Activated naive CD8-positive, alpha-beta T cell treated with anti-CD3 and anti-CD28 coated beads, Interleukin-2, amount 10 ng/mL, durations not matched to agents 7 days and 5 days (primary cell): ENCODE measurements around the gene DRAM1. TPM values are rescaled to one million over a fixed set of nuclear protein-coding genes. Genes with fewer than 3 reads are reported as not detected.

Source experiments
- ATAC-seq: fragments of 150-1000 bp; cut with Tn5 transposase; one replicate; pipeline ENCODE4 v1.10.0; 2021; ENCODE audit warnings: low read depth, moderate library complexity
- POLR2A ChIA-PET: fragments of 350-600 bp; sonication (Branson Sonifier 250); formaldehyde crosslinking; loops from one replicate; lab custom pipeline; 2021; ENCODE audit warnings: antibody characterized with exemption; lab: Charles Lee
- DNase-seq: peaks from one replicate; pipeline ENCODE4 v3.0.0; 2021
- H3K27ac Mint-ChIP-seq: one replicate; pipeline ENCODE4 v1.8.0; 2022; ENCODE audit warnings: mild to moderate bottlenecking, mixed read lengths
- H3K27me3 Mint-ChIP-seq: one replicate; pipeline ENCODE4 v1.8.0; 2022; ENCODE audit warnings: mild to moderate bottlenecking, moderate library complexity, mixed read lengths
- H3K36me3 Mint-ChIP-seq: one replicate; pipeline ENCODE4 v1.8.0; 2021; ENCODE audit warnings: mild to moderate bottlenecking, mixed read lengths
- H3K4me1 Mint-ChIP-seq: one replicate; pipeline ENCODE4 v1.8.0; 2021; ENCODE audit warnings: mixed read lengths
- H3K4me3 Mint-ChIP-seq: one replicate; pipeline ENCODE4 v1.8.0; 2022; ENCODE audit warnings: mild to moderate bottlenecking, moderate library complexity, mixed read lengths
- H3K9me3 Mint-ChIP-seq: one replicate; pipeline ENCODE4 v1.8.0; 2021; ENCODE audit warnings: mixed read lengths
- total RNA-seq, 2 experiments: library from RNA; stranded (reverse); gene quantifications; one replicate each; pipeline ENCODE4 v1.2.3, GENCODE V29; 2021

The DRAM1 gene, protein sequence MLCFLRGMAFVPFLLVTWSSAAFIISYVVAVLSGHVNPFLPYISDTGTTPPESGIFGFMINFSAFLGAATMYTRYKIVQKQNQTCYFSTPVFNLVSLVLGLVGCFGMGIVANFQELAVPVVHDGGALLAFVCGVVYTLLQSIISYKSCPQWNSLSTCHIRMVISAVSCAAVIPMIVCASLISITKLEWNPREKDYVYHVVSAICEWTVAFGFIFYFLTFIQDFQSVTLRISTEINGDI
- 1 to 10 TPM; 2.3 to 4.1 TPM for total RNA-seq

DNA sequence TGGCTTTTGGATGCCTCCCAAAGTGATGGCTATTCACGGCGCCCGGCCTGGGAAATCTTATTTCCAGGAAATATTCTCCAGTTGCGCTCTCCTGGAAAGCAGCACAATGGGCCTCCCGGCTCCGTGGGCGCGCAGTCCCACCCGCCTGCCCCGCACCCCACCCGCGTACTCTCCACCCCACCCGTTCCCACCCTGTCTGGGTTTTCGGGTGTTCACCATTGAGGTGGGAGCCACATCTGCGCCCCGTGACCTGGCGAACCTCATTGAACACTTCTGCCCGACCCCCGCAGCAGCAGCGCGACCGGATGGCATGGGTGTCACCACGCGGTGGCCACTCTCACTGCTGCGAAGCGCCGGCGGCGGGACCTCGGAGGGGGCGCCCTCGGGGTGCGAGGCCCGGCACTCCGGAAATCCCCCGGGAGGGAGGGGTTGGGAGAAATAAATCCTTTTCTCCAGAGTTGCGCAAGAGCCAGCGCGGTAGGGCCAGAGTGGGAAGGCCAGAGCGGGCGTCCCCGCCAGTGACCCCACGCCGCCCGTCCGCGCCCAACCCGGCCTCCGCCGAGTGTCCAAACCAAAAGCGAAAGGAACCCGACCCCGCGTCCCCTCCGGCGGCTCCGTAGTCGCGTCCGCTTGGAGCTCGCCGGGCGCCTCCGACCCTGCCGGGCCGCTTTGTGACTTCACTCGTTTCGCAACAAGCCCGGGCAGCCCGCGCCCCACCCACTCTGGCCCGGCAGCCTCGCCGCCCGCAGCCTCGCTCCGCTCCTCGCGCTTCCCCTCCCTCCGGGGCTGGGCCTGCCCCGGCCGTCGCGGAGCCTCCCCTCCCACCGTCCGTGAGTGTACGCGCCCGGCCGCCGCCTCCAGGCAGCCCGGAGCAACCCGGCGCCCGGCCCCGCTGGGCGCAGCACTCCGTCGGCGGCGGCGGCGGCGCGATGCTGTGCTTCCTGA lies at the start of gene DRAM1:
TSS of gene DRAM1 (plus strand) at position 720 of the 945 bp plus-strand sequence. CDS start at position 930, 210 bp downstream.
- peak within 1 kb of the TSS; percentile 88 for H3K27ac Mint-ChIP-seq
- ATAC-seq, result peak; percentile 89

DNA sequence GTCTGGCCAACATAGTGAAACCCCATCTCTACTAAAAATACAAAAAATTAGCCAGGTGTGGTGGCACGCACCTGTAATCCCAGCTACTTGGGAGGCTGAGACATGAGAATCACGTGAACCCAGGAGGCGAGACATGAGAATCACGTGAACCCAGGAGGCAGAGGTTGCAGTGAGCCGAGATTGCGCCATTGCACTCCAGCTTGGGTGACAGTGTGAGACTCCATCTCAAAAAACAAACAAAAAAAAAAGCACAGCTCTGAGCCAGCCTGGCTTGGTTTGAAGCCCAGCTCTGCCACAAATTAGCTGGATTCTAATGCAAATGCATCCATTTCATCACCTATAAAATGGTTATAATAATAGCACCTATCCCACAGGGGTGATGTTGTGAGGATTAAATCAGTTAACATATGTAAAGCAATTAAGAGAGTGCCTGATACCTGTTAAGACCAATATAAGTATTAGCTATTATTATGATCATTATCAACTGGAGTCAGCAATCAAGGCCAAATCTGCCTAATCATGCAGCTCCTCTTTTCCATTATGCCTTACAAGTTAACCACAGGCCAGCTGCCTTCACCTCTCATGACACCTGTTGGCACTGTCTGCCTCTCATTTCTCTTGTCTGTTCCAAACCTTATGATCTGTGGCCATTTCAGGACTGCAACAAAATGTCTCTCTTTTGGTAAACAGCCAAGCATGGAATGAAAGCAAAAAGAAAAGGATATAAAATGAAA lies 48.8 kb upstream of the DRAM1 start:
- POLR2A ChIA-PET, result interaction anchor here (0.6 to 6.5 kb wide), 5 partner anchors 10 to 54 kb away, joined by 3 to 85 read pairs (median 5); no protein-coding TSS in a partner anchor
- ATAC-seq (no peak), DNase-seq (no peak)
- no peaks in the 10 kb centered on the region for H3K27me3 Mint-ChIP-seq
- peaks cover 50% of the 10 kb centered on the region for H3K4me1 Mint-ChIP-seq
- H3K36me3 Mint-ChIP-seq, result peaks cover 13% of the 10 kb centered on the region
- peak overlapping the region; percentile 97 for H3K27ac Mint-ChIP-seq
- H3K4me3 Mint-ChIP-seq, result peak overlapping the region; percentile 100
- no peaks in the 10 kb centered on the region for H3K9me3 Mint-ChIP-seq

More for the DNA sequence above, at the start of gene DRAM1:
- peak; percentile 82 for DNase-seq
- H3K4me3 Mint-ChIP-seq, result peak within 1 kb of the TSS; percentile 89
- peaks cover 4% of the 10 kb centered on the region for H3K36me3 Mint-ChIP-seq
- H3K27me3 Mint-ChIP-seq, result no peaks in the 10 kb centered on the region
- POLR2A ChIA-PET, result interaction anchor here (0.6 to 1.2 kb wide), 3 partner anchors 18 to 242 kb away, joined by 3 to 4 read pairs (median 3); partner anchors contain the start of genes NUP37 and PARPBP
- H3K4me1 Mint-ChIP-seq, result peaks cover 10% of the 10 kb centered on the region
- H3K9me3 Mint-ChIP-seq, result no peaks in the 10 kb centered on the region

DNA sequence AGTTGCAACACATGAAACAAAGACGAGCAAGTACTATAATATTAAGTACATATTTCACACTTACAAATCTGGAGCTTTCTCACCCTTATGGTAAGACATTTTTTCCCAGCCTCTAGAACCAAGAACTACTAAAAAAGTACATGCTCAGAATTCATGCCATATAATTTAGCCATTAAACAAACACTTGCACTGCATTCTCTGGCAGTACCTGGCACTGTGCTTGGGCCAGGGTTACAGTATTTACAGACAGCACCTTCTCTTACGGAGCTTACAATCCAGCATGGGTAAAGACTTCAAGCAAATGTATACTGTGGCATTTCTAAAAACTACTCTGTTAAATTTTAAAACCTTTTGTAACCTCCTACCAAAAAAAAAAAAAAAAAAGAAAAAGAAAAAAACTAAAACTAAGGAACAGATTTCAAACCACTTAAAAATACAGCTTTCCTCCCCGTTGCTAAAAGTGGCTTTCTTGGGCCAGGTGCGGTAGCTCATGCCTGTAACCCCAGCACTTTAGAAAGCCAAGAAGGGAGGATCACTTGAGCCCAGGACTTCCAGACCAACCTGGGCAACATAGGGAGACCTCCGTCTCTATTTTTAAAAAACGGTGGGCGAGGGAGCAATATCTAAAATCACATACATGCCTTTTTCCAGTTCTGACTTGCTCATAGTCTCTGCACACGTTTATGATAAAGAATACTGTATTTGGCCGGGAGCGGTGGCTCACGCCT lies 47.6 kb upstream of the DRAM1 start:
- Mint-ChIP-seq H3K9me3 (no peaks in the 10 kb centered on the region), H3K27me3 (no peaks in the 10 kb centered on the region), H3K27ac (peak overlapping the region; percentile 97), H3K36me3 (peaks cover 13% of the 10 kb centered on the region), H3K4me3 (peak overlapping the region; percentile 100), H3K4me1 (peaks cover 46% of the 10 kb centered on the region)
- DNase-seq (no peak), ATAC-seq (no peak)
- POLR2A ChIA-PET, result interaction anchor here (0.6 to 6.5 kb wide), 9 partner anchors 9 to 78 kb away, joined by 3 to 85 read pairs (median 5); no protein-coding TSS in a partner anchor

DNA sequence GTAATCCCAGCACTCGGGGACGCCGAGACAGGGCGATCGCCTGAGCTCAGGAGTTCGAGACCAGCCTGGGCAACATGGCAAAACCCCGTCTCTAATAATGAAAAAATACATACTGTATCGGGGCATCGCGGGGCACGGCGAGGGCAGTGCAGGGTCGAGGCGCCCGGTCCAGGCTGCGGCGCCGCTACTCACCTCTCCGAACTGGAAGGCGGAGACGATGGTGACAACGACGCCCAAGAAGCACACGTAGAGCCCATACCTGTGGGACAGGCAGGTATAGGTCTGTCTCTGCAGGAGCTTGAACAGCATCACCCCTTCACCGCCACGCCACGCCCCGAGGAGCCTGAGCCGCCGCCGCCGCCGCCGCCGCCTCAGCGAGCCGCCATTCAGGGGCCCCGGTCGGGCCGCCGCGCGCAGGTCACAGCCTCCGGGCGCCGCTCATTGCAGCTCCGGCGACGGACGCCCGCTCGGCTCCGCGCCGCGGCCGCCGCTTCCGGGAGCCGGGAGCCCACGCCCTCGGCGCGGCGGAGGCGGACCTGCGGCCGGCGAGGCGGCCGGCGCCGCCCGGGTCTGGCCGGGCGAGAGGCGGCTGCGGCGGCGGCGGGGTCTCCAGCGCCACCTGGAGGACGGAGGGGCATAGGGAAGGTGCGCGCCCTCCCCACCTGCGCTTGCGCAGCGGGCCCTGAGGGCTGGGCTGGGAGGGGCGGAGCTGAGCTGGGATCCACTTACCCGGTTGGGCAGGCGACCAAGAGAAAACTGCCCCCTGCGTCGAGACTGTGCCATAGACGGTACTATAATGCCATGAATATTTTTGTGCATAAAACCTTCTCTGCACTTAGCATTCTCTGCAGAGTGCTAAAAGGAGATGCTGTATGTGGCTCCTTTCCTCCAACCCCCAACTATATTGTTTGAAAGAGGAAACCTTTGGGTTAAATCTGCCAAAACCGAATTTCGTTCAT lies 46.7 kb upstream of the DRAM1 start, which contains the start of gene GNPTAB:
TSS of gene GNPTAB (minus strand) at position 593 of the 959 bp plus-strand sequence. CDS start at position 309, 284 bp downstream.
- ATAC-seq (peak; percentile 95), DNase-seq (peak; percentile 97)
- Mint-ChIP-seq H3K9me3 (no peaks in the 10 kb centered on the region), H3K4me3 (peak within 1 kb of the TSS; percentile 100), H3K36me3 (peaks cover 13% of the 10 kb centered on the region), H3K27ac (peak within 1 kb of the TSS; percentile 97), H3K4me1 (peaks cover 38% of the 10 kb centered on the region), H3K27me3 (no peaks in the 10 kb centered on the region)
- POLR2A ChIA-PET, result interaction anchor here (0.6 to 6.5 kb wide), 7 partner anchors 10 to 79 kb away, joined by 3 to 85 read pairs (median 5); no protein-coding TSS in a partner anchor

DNA sequence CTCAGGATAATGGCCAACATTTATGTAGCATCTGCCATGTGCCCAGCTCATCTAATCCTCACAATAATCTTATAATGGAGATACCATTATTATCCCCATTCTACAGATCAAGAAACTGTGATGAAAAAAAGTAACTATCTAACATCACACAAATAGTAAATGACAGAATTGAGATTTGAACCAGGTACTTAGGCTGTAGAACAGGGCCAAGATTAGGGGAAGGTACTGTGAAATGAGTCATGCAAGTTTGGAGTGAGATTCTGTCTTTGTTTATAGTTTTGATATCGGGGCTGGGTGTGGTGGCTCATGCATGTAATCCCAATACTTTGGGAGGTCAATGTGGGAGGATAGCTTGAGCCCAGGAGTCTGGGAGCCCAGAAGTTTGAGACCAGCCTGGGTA lies 45.4 kb upstream of the DRAM1 start:
- ATAC-seq (no peak), DNase-seq (no peak)
- Mint-ChIP-seq H3K27me3 (no peaks in the 10 kb centered on the region), H3K4me1 (peaks cover 29% of the 10 kb centered on the region), H3K4me3 (no peak overlapping the region), H3K36me3 (peaks cover 13% of the 10 kb centered on the region), H3K27ac (peak overlapping the region; percentile 25), H3K9me3 (no peaks in the 10 kb centered on the region)
- POLR2A ChIA-PET, result no interaction called here

DNA sequence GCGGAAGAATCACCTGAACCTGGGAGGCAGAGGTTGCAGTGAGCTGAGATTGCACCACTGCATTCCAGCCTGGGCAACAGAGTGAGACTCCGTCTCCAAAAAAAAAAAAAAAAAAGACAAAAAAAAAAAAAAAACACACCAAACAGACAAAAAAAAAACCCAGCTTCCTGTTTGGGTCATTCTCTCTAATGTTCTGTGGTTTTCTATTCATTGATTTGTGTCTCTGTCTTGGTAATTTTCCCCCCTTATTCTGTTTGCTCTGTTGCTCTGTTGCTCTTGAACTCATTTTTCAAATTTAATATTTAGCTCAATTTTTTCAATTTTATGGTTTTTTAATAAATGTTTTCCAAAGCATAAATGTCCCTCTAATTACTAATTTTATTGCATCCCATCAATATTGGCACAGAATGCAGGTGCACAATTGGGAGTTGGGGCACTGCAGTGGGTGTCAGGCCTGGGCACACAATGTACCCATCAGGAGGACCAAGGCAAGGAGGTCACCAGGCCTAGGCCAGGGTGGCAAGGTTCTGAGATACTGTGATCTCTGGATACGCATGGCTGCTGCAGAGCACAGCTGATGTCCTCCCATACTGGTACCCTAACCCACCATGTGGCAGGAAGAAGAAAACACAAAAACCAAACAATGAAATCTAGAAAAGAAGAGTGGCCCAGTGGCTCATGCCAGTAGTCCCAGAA lies 38.6 kb upstream of the DRAM1 start:
- no peaks in the 10 kb centered on the region for H3K36me3 Mint-ChIP-seq
- H3K4me1 Mint-ChIP-seq, result peaks cover 12% of the 10 kb centered on the region
- no peaks in the 10 kb centered on the region for H3K9me3 Mint-ChIP-seq
- peaks cover 5% of the 10 kb centered on the region for H3K27me3 Mint-ChIP-seq
- peak overlapping the region; percentile 84 for H3K27ac Mint-ChIP-seq
- POLR2A ChIA-PET, result interaction anchor here (0.6 to 1.1 kb wide), 6 partner anchors 10 to 67 kb away, joined by 3 to 8 read pairs (median 4); partner anchors contain the start of gene DRAM1
- no peak for DNase-seq
- H3K4me3 Mint-ChIP-seq, result peak overlapping the region; percentile 68
- ATAC-seq, result peak; percentile 68

DNA sequence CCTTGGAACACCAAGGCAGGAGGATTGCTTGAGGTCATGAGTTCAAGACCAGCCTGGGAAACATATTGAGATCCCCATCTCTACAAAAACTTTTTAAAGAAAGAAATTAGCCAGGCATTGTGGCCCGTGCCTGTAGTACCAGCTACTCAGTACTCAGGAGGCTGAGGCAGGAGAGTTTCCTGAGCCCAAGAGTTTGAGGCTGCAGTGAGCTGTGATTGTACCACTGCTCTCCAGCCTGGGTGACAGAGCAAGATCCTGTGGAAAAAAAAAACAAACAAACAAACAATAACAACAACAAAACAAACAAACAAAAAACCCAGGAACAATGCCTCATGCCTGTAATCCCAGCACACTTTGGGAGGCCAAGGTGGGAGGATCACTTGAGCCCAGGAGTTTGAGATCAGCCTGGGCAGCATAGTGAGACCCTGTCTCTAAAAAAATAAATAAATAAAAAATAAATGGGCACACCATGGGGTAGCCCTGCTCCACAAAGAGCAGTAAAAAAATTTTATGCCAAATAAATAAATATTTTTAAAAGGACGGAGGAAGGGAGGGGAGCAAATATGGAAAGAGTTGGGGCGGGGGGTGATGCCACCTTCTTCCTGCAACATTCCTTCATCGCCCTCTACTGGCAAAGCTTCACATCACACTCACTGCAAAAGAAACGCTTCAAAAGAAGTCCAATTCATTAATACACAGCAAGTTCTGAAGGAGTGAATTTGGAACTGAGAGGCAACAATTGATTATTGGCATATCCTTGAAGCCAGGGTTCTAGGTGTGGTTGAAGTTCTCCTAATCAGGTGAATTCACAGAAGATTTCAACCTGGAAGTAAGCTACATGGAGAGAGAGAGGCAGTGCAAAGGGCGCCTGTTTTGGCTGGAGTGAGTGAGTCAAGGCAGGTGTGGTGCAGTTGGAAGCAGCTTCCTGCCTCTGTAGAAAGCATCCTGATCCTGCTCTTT lies 37.8 kb upstream of the DRAM1 start:
- Mint-ChIP-seq H3K4me3 (peak overlapping the region; percentile 68), H3K27ac (peak overlapping the region; percentile 84)
- peak; percentile 32 for ATAC-seq

DNA sequence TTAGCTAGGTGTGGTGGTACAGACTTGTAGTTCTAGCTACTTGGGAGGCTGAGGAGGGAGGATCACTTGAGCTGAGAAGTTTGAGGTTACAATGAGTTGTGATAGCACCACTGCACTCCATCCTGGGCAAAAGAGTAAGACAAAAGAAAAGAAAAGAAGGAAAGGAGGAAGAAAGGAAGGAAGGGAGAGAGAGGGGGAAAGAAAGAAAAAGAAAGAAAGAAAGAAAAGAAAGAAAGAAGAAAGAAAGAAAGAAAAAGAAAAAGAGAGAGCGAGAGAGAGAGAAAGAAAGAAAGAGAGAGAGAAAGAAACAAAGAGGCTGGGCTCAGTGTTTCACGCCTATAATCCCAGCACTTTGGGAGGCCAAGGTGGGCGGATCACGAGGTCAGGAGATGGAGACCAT lies 36.3 kb upstream of the DRAM1 start:
- no peaks in the 10 kb centered on the region for H3K9me3 Mint-ChIP-seq
- DNase-seq (no peak), ATAC-seq (no peak)
- POLR2A ChIA-PET, result interaction anchor here (2.2 kb wide), 1 partner anchor 11 kb away, joined by 7 read pairs; the partner anchor contains the start of gene GNPTAB
- H3K27ac Mint-ChIP-seq, result peak overlapping the region; percentile 28
- H3K36me3 Mint-ChIP-seq, result no peaks in the 10 kb centered on the region
- peaks cover 5% of the 10 kb centered on the region for H3K27me3 Mint-ChIP-seq
- peaks cover 12% of the 10 kb centered on the region for H3K4me1 Mint-ChIP-seq
- no peak overlapping the region for H3K4me3 Mint-ChIP-seq

More for the DNA sequence above, 37.8 kb upstream of the DRAM1 start:
- Mint-ChIP-seq H3K27me3 (peaks cover 5% of the 10 kb centered on the region), H3K36me3 (no peaks in the 10 kb centered on the region), H3K9me3 (no peaks in the 10 kb centered on the region), H3K4me1 (peaks cover 12% of the 10 kb centered on the region)
- no peak for DNase-seq
- POLR2A ChIA-PET, result interaction anchor here (0.8 to 2.2 kb wide), 5 partner anchors 9 to 432 kb away, joined by 3 to 7 read pairs (median 4); partner anchors contain the start of genes ARL1, DRAM1 and GNPTAB

DNA sequence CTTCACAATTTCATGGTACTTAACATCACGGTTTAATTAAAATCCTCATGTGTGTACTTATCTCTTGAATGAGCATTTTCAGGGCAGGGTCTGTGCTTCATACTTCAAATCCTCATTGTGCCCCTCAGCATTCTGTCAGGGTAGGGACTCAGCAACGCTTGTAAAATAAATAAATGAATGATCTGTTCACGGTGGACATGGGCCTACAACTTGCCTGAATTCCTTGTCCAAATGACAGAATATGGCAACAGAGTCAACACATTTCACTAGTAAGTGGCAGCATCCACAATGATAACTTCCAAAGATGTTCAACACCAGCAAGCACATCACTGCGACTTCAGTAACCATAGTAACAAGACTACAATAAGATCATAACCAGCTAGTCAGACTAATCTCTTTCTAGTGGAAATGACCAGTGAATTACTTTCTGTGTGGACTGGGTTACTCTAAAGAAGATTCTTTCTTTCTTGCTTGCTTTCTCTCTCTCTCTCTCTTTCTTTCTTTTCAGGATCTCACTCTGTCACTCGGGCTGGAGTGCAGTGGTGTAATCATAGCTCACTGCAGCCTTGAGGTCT lies 32.2 kb upstream of the DRAM1 start:
- Mint-ChIP-seq H3K27ac (no peak overlapping the region), H3K27me3 (peaks cover 5% of the 10 kb centered on the region), H3K4me1 (no peaks in the 10 kb centered on the region), H3K4me3 (no peak overlapping the region), H3K9me3 (no peaks in the 10 kb centered on the region), H3K36me3 (no peaks in the 10 kb centered on the region)
- POLR2A ChIA-PET, result no interaction called here
- no peak for DNase-seq
- no peak for ATAC-seq

DNA sequence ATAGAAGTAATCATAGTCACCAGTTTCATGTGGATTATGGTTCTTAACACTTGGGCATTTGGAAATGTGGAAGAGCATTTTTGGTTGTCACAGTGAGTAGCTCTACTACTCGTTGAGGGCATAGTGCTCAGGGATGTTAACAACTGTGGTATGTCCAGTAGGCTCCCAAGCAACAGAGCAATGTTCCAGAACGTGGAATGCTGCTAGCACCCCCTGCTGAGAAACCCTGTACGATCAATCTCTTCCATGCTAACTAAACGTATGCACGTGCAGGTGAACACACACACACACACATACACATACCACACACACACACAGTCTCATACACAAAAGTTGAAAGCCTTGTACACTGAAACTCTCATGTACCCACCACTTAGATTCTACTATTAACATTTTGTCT lies 30.1 kb upstream of the DRAM1 start:
- DNase-seq, result no peak
- Mint-ChIP-seq H3K4me3 (no peak overlapping the region), H3K27ac (no peak overlapping the region), H3K36me3 (no peaks in the 10 kb centered on the region), H3K4me1 (no peaks in the 10 kb centered on the region), H3K9me3 (no peaks in the 10 kb centered on the region), H3K27me3 (no peaks in the 10 kb centered on the region)
- POLR2A ChIA-PET, result no interaction called here
- ATAC-seq, result no peak
